ENCODE results near the gene ZNF212. TPM values are rescaled to one million over a fixed set of nuclear protein-coding genes. Genes with fewer than 3 reads are reported as not detected.

ZNF212 gene
- total RNA-seq, 1 donor from 2014 or later, result 12.8 TPM

- DNase-seq (ENCODE audit: low spot score), result no peak
- H3K4me3 Mint-ChIP-seq (ENCODE audit: unreplicated experiment), result peak overlapping the region; percentile 85
- H3K27ac Mint-ChIP-seq (ENCODE audit: unreplicated experiment), result peak overlapping the region; percentile 94
- peaks cover 31% of the 10 kb centered on the region for H3K27me3 Mint-ChIP-seq (ENCODE audit: unreplicated experiment)
- TF ChIP-seq, protein P1, sequence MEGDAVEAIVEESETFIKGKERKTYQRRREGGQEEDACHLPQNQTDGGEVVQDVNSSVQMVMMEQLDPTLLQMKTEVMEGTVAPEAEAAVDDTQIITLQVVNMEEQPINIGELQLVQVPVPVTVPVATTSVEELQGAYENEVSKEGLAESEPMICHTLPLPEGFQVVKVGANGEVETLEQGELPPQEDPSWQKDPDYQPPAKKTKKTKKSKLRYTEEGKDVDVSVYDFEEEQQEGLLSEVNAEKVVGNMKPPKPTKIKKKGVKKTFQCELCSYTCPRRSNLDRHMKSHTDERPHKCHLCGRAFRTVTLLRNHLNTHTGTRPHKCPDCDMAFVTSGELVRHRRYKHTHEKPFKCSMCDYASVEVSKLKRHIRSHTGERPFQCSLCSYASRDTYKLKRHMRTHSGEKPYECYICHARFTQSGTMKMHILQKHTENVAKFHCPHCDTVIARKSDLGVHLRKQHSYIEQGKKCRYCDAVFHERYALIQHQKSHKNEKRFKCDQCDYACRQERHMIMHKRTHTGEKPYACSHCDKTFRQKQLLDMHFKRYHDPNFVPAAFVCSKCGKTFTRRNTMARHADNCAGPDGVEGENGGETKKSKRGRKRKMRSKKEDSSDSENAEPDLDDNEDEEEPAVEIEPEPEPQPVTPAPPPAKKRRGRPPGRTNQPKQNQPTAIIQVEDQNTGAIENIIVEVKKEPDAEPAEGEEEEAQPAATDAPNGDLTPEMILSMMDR (IDR thresholded peaks at IDR 0.05; ENCODE audit: unreplicated experiment), result no peak
- H3K9me3 Mint-ChIP-seq (ENCODE audit: unreplicated experiment), result no peaks in the 10 kb centered on the region
- H3K4me1 Mint-ChIP-seq (ENCODE audit: unreplicated experiment), result peaks cover 45% of the 10 kb centered on the region
- peaks cover 46% of the 10 kb centered on the region for H3K36me3 Mint-ChIP-seq (ENCODE audit: low read depth, unreplicated experiment)
Observed at GRCh38 chr7:149218469-149219420, 20.7 kb upstream of the ZNF212 start.

GRCh38 chr7:149220534-149220933 lies 18.9 kb upstream of the ZNF212 start:
- TF ChIP-seq, protein P1 (IDR thresholded peaks at IDR 0.05; ENCODE audit: unreplicated experiment), result no peak
- Mint-ChIP-seq H3K4me3 (ENCODE audit: unreplicated experiment) (no peak overlapping the region), H3K27ac (ENCODE audit: unreplicated experiment) (no peak overlapping the region), H3K9me3 (ENCODE audit: unreplicated experiment) (no peaks in the 10 kb centered on the region), H3K27me3 (ENCODE audit: unreplicated experiment) (peaks cover 32% of the 10 kb centered on the region), H3K36me3 (ENCODE audit: low read depth, unreplicated experiment) (peaks cover 40% of the 10 kb centered on the region), H3K4me1 (ENCODE audit: unreplicated experiment) (peaks cover 45% of the 10 kb centered on the region)
- DNase-seq (ENCODE audit: low spot score), result no peak

- Mint-ChIP-seq H3K4me3 (ENCODE audit: unreplicated experiment) (no peak overlapping the region), H3K4me1 (ENCODE audit: unreplicated experiment) (peaks cover 21% of the 10 kb centered on the region), H3K36me3 (ENCODE audit: low read depth, unreplicated experiment) (peaks cover 35% of the 10 kb centered on the region), H3K9me3 (ENCODE audit: unreplicated experiment) (no peaks in the 10 kb centered on the region), H3K27ac (ENCODE audit: unreplicated experiment) (no peak overlapping the region), H3K27me3 (ENCODE audit: unreplicated experiment) (peaks cover 23% of the 10 kb centered on the region)
- no peak for DNase-seq (ENCODE audit: low spot score)
- TF ChIP-seq, protein P1 (IDR thresholded peaks at IDR 0.05; ENCODE audit: unreplicated experiment), result no peak
Observed at GRCh38 chr7:149223176-149223575, 16.3 kb upstream of the ZNF212 start.

GRCh38 chr7:149223761-149224160 lies 15.7 kb upstream of the ZNF212 start:
- H3K27ac Mint-ChIP-seq (ENCODE audit: unreplicated experiment), result no peak overlapping the region
- H3K4me3 Mint-ChIP-seq (ENCODE audit: unreplicated experiment), result no peak overlapping the region
- TF ChIP-seq, protein P1 (IDR thresholded peaks at IDR 0.05; ENCODE audit: unreplicated experiment), result no peak
- no peak for DNase-seq (ENCODE audit: low spot score)
- H3K4me1 Mint-ChIP-seq (ENCODE audit: unreplicated experiment), result peaks cover 16% of the 10 kb centered on the region
- H3K27me3 Mint-ChIP-seq (ENCODE audit: unreplicated experiment), result peaks cover 21% of the 10 kb centered on the region
- H3K9me3 Mint-ChIP-seq (ENCODE audit: unreplicated experiment), result no peaks in the 10 kb centered on the region
- H3K36me3 Mint-ChIP-seq (ENCODE audit: low read depth, unreplicated experiment), result peaks cover 29% of the 10 kb centered on the region

DNA sequence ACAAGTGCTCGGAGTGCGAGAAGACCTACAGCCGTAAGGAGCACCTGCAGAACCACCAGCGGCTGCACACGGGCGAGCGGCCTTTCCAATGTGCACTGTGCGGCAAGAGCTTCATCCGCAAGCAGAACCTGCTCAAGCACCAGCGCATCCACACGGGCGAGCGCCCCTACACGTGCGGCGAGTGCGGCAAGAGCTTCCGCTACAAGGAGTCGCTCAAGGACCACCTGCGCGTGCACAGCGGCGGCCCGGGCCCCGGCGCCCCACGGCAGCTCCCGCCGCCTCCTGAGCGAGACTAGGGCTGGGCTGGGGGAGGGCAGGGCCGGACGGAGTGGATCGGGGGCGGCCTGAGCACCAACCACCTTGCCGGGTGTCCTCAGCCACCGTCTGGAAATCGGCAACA lies 15.1 kb upstream of the ZNF212 start:
- Mint-ChIP-seq H3K4me3 (ENCODE audit: unreplicated experiment) (no peak overlapping the region), H3K4me1 (ENCODE audit: unreplicated experiment) (peaks cover 13% of the 10 kb centered on the region), H3K36me3 (ENCODE audit: low read depth, unreplicated experiment) (peaks cover 26% of the 10 kb centered on the region), H3K27me3 (ENCODE audit: unreplicated experiment) (peaks cover 20% of the 10 kb centered on the region), H3K9me3 (ENCODE audit: unreplicated experiment) (no peaks in the 10 kb centered on the region), H3K27ac (ENCODE audit: unreplicated experiment) (no peak overlapping the region)
- TF ChIP-seq, protein P1 (IDR thresholded peaks at IDR 0.05; ENCODE audit: unreplicated experiment), result no peak
- no peak for DNase-seq (ENCODE audit: low spot score)
